Testis (tissue), 2 donors: Measurements from ENCODE around the gene STXBP5.

Experiments
- CTCF ChIP-seq, 3 experiments: fragments of 450-650 bp in 2 of 3; fragments of 200-600 bp in 1 of 3; sonication (generic) in 1 of 3; IDR thresholded peaks; one replicate each; pipeline ENCODE4 v1.5.1; 2016 to 2019; ENCODE audit warnings: antibody characterized with exemption in 3 of 3, mild to moderate bottlenecking in 2 of 3, moderate library complexity in 1 of 3
- POLR2A ChIP-seq: fragments of 450-650 bp; IDR thresholded peaks from one replicate; pipeline ENCODE4 v1.6.1; 2017; ENCODE audit warnings: antibody characterized with exemption, mild to moderate bottlenecking, moderate library complexity

DNA sequence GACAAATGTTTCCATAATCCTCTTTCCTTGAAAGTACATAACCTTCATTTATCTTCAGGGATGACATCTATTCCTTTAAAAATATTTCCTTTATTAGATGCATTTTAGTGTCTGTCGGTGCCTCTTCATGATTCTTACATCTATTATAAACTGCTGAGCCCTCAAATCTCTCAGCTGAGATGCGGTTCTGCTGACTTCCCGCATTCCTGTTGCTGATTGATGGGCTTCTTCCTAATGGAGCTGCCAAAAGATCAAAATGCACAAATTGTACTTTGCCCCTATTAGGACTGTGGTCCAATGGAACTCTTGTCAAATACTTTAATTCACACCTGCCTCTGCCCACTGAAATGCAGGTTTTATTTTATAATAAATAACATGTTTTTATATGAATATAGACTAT is 225.6 kb downstream of the STXBP5 start:
- TF ChIP-seq CTCF (IDR thresholded peaks at IDR 0.05) (no peak), POLR2A (no peak)
